GM19240 (cell line): ENCODE data around the gene SREBF2.

Experiments used
- DNase-seq: peaks from one replicate; pipeline ENCODE4 v3.0.0; 2011; ENCODE audit warnings: low spot score; ENCODE audit not compliant: insufficient read length

The SREBF2 gene

DNA sequence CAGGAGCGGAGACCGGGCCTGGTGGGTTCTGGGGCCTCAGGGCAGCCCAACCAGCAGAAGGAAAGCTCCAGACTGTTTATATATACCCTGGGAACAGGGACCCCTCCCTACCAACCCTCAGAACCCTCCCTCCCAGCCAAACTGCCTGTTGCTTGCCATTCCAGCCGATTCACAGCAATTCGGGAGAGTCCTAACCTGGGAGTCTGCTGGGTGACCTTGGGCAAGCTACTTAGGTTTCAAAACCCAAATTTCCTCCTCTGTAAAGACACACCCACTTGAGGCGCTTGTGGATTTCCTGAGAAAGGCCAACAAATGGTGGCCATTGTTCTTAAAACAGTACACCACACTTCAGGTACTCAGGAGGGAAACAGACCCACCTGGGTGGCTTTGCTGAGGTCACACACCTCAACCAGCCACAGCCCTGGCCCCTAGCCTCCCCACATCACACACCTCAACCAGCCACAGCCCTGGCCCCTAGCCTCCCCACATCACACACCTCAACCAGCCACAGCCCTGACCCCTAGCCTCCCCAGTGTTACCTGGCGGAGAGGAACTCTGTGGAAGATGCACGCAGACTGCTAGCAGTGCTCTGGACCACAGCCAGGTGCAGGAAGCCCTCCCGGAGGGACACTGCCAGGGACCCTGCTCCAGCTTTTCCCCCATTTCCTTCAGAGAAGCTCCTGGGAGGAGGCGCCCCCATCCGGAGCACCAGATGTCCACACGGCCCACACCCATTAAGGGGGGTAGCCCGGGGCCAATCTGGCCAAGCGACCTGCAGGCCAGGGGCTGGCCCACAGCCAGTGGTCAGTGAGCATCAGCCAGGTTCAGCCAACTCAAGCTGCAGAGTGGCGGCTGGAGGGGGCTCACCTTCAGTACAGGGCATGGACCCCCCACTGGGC, 75.8 kb downstream of the SREBF2 start:
- DNase-seq = no peak

DNA sequence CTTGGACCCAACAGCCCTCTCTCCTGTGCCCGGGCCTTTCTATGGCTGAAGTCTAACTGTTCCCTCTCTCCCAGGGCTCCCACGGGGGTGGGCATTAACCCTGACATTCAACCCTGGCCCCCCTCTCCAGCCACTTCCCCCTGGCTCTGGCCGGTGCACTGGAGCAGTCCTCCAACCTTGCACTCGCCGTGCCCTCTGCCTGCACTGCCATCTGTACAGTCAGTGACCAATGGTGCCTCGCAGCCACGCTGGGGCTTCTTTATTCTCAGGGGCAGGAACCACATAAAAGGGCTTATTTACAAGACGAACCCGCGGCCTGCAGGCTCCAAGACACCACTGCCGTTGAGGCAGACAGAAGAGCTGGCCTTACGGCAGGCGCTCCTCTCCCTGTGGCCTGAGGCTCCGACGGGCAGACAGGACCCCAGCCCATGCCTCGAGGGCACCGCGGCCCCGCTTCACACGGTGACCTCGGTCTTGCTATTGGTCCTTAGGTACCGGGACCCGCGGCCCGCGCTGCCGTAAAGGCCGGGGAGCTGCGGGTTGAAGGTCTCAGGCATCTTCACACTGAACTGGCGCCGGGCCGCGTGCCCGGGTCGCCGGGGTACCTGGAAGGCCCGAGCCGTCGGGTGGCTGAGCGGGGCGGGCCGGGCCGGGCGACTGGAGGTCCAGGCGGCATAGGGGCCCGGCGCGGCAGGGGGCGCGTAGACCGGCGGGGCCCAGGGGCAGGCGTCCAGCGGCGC, 76.6 kb downstream of the SREBF2 start:
- no peak for DNase-seq

DNA sequence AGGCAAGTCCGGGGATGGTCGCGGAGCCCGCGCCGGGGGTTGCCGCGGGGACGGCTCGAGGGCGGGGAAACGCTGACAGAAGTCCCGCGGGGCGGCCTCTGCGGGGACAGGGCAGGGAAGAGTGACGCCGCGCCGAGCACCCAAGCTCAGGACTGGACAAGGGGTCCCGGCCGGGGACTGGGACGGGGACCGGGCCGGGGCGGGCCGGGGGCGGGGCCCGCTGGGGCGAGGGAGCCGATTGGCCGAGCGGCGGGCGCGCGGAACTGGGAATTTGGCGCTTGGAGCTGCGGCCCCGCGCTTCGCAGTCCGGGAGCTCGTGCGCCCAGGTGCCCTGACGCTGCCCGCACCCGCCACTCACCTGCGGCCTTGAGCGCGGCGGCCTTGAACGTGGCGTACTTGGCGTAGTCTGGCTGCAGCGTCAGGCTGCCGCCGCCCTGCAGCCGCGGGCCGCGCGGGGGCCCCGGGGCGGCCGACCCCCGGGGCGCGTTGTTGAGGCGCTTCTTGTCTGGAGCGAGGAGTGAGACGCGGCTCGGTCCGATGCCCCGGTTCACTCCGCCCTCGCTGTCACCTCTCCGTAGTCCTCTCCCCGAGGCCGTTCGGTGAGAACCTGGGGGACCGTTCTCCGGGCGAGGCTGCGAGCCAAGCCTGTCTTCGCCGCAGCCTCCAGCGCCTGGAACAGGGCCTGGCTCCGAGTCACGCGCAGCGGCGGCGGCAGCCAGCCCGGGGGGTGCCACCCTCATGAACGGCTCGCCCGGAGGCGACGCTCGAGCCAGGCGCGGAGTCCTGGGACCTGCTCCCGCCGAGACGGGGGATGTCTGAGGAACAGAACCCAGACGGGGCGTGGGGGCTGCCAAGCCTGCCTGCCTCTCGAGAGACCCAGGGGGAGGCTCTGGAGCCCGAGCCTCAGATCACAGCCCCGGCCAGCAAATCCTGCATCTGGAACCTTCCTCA, 77.4 kb downstream of the SREBF2 start:
- DNase-seq = no peak

DNA sequence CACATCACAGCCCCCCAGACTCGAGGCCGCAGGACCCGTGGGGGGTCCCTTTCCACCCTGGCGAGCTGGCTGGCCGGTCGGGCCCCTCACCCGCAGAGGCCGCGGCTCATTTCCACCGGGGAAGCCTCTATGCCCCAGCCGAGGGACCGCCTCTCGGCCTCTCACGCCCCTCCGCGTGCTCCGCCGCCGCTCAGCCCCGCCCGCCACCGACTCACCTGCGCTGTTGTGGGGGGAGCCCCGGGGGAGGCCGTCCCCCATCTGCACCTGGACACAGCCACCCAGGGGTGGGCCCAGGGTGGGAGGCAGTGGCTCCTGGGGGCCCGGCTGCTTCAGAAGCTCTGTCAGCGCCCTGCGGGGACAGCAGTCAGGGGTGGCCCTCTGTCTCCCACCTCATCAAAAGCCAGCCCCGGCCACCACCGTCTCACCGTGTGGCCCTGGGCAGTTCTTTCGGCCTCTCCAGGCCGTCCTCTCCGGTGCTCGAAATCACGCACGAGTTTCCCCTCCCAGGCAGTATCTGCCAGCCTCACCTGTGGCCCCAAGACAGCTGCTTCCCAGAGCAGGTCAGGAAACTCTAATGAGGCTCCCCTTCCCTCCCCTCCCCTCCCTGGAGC, 78.2 kb downstream of the SREBF2 start:
- DNase-seq = no peak

DNA sequence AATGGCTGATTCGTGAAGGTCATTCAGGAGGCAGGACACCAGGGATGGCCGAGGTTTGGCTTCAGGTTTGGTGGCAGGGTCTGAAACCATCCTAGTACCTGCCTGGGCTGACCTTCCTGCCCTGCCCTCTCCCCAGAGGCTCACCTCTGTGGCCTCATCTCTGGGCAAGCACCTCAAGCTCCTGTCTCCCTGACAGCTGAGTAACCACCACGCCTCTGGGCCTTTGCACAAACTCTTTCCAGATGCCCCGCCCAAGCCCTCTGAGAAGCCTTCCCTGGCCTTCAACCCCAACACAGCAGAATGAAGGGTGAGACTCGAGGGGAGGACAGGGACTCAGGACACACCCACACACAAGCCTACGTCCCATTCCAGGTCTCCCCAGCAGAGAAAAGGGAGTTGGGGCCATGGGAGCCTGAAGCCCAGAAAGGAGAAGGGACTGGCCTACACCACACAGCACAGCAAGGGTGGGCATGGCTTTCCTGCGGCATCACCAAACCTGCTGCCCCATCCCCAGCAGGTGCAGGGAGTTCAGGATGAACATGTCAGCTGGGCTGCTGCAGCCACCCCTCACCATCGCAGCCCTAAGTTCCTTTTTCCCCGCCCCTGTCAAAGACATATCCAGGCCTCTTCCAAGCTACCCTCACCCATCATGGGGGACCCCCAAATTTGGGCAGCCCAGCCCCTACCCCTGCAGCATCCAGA, 79.6 kb downstream of the SREBF2 start:
- DNase-seq = no peak

DNA sequence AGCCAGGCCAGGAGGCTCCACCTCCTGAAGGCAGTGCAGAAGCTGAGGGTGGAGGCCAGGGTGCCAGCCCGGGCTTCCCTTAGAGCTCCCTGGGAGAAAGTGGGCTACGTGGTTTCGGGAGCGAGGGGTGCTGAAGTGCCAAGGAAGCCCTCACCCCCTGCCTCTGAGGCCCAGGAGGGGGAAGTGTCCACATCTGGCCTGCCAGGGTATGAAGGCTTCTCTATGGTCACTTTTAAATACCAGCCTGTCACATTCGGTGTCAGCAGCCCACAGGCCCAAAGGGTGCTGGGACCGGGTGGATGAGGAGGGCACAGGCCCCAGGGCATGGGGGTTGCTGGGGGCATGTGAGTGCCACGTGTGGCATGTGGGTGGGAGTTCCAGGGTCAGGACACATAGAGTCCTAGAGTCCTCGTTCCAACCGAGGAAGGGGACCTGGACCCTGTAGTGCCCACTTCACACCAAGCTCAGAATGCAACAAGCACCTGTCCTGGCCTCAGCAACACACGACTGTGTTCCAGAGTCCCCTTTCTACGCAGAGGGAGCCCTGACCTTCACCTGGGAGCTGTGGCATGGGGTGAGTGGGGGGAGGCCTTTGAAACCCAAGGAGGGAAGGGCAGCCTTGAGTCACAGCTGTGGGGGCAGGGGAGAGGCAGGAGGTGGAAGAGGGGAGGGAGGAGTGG, 80.3 kb downstream of the SREBF2 start:
- no peak for DNase-seq

DNA sequence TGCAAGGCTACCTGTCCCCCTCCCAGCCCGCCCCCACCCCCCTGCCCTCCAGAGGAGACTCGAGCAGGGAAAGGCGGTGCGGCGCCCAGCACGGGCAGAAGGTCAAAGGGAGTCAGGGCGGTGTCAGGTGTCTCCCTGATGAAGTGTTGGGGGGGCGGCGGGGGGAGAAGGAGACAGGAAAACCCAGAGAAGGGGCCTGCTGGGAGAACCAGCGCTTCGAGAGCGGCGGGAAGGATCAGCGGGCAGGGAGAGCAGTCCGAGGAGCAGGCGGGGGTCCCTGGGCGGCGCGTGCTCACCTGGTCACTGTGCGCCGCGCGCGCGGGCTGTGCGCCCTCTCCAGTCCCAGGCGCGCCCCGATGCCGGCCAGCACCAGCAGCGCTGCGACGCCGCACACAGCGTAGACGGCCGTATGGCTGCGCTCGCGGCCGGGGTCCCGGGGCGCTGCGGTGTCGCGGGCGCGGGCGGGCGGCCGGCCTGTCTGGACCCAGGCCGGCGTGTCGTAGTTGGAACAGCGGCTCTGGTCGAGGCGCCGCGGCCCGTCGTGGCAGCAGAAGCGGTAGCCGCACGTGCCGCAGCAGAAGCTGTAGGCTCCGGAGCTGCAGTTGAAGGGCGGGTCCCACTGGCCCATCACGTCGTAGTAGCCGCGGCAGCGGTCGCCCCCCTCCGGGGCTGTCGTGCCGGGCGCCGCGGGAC, 81.1 kb downstream of the SREBF2 start:
- DNase-seq = no peak

DNA sequence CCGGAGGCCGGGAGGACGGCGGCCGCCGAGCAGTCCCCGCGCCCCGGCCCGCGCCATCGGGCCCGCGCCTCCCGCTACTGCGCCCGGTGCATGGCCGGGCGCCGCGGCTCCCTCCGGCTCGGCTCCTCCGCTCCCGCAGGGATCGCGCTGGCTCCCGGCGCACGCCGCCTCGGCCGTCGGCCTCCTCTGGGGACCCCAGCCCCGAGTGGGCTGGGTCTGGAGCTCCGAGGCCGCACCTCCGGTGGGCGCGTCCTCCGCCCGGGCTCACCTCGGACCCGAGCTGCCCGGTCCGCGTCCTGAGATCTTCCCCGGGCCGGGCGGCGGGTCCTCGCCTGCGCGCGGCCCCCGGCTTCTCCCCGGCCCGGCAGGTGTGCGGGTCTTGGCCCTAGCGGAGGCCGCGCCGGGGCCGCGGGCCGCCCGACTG, 81.7 kb downstream of the SREBF2 start:
- DNase-seq = no peak

DNA sequence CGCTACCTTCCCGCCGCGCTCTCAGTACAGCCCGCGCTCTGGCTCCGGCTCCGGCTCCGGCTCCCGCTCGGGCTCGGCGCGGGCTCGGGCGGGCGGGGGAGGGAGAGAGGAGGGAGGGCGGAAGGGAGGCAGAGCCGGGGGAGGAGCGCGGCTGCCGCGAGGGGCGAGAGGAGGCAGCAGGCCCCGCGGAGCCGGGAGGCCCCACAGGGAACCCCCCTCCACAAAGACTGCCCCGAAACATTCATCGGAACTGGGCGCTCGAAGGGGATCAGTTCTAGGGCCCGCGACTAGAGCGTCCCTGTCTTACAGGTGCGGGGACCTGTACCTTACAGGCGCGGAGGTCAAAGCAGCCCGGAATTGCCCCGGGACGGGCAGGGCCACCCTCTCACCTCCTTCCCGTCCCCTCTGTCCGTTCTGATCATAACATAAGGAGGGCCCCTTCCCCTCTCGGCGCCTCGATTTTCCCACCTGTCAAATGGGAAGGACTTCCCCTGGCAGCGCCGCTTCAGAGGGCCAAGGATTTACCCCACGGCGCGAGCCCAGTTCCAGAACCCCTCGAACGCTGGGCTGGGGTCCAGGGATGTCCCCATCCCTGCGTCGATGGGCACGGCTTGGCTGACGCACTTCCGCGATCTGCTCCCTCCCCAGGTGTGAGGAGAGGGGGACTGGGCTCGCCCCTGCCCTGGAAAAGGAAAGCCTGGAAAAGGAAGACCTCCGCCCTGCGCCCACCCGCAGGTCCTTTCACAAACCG, 82.3 kb downstream of the SREBF2 start, which contains the start of gene SHISA8:
Gene SHISA8, minus strand, starts transcription at position 40 of the 751 bp plus-strand sequence. CDS start 407 bp downstream, outside the sequence.
- DNase-seq = no peak

DNA sequence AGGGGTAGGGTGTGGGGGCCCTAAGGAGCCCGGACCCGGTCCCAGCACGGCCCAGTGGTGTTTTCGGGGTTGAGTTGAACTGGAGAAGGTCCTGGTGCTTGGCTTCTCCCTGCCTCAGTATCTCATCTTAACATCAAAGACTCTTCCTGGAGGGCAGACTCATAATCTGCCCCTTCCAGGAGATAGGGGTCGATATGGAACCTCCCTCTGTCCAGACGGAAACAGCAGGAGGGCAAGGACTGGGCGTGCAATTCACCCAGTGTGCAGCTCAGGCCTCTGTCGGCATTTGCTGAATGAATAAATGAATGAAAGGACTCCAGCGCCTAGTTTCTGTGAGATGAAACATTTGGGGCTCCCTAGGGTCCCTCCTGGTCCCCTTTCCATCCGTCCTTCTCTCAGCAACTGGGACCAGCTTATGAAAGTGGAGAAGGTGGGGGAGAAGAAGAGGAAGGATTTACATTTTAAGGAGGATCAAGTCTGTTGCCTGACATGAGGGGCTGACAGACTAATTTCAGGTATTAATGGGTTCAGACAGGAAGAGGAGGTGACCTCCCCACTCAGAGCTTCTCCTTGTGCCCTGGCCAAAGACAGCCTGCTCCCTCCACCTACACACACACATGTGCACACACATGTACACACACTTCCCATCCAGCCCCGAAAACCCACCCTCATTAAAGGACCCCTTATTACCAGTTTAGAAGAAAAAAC, 83.0 kb downstream of the SREBF2 start:
- DNase-seq = no peak

DNA sequence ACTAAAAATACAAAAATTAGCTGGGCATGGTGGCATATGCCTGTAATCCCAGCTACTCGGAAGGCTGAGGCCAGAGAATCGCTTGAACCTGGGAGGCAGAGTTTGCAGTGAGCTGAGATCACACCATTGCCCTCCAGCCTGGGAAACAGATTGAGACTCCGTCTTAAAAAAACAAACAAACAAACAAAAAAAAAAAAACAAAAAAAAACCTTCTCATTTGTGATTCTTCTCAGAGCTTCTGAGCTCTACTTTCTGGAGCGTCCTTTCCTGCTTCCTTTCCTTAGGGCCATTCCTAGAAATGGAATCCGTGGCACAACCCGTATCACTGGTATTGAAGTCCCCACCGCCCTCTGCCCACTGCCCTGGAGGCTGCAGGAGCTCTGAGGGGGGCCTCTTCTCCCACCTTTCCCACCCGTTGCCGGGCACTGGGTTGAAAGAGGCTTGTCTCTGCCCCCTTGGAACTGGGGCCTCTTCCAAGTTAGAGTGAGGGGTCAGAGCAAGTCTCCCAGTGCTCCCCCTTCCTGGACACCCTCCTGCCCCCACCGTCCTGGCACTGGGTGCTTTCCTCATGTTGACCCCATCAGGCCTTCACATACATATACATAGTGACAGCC, 83.9 kb downstream of the SREBF2 start:
- DNase-seq = no peak

DNA sequence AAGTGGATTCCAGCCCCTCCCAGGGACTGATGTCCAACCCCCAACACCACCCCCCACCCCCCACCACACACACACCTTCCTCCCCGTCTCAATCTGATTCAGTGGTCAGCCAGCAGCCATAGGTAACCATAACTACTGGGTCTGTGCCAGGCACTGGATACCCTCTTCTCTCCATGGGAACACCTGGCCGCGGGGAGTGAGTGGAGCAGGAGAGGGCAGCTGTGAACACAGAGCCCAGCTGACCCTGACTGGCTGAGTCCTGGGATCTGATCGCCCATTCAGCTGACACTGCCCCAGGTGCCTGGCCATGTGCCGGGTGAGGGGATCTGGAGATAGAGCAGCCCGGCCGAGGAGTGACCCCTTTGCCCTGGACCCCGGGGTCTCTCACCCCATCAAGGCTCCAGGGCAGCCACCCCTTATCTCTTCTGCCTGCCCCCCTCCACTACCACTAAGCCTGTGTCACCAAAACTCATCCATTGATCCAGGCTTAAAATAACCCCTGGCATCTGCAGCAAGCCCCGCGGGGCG, 84.5 kb downstream of the SREBF2 start:
- no peak for DNase-seq

DNA sequence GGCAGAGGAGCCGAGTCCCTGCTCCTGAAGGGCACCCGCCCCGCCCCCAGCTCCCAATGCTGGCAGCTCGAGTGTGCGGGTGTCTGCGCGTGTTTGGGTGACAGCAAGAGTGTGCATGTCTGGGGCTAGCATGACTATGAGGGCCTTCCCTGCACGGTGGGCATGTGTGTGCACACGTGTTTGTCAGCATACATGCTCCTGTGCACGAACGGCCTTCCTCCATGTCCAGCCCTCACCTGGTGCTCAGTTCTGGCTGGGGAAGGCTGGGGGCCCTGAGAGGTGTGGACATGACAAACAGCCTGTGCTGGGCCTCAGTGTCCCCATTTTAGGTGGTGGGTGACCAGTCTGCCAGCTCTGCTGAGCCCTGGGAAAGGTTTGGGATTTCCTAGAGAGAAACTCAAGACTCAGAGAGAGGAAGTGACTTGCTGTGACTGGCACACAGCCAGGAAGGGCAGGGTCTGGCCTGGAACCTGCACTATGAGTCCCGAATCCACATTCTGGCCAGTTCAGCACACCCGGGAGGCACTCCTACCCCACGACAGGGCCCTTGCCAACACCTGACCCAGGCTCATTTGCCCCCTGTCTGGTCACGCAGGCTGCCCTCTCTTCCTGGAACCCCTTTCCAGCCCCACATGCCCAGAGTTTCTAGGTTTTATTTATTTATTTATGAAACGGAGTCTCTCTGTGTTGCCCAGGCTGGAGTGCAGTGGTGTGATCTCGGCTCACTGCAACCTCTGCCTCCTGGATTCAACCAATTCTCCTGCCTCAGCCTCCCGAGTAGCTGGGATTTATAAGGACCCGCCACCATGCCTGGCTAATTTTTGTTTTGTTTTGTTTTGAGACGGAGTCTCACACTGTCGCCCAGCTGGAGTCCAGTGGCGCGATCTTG, 85.2 kb downstream of the SREBF2 start:
- no peak for DNase-seq

DNA sequence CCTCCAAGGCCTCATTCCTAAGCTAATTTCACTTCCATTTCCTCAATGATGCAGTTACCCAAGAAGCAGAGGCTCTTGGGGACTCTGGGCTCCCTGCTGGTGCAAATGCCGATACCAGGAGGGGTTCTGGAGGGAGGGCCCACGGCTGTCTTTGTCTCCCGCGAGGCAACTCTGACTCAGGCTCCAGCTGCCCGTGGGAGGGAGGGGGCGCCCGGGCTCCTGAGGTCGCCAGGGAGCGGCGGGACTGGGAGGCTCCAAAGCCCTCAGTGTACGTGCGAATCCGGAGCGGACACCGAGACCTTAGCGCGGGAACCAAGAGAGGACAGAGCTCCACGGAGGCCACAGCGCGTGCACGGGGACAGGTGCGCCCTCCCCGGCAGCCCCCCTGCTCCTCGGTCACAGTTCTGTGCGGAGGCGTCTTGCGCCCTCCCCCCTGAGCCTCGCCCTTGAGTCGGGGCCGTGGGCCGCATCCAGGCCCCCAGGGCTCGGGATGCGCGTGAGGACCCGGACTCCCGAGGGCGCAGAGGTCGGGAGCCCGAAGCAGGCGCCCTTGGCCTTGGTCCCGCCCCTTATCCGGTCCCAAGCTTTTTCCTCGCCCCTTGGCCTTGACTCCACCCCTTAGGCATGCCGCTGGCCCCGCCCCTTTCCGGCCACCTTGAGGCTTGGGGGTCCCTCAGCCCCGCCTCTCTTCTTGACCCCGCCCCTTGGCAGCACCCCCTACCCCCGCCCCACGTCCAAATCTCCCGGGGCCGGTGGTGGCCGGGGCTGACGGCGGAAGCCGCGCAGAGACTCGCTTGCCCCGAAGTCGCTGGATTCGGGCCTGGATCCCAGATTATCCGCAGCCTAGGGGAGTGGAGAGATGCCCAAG, 86.7 kb downstream of the SREBF2 start:
- DNase-seq = no peak
